K562 (cell line): ENCODE data around the gene EYA4. TPM values are rescaled to one million over a fixed set of nuclear protein-coding genes. Genes with fewer than 3 reads are reported as not detected.

ENCODE experiments used
- ATAC-seq: fragments of 200-7000 bp; cut with Tn5 transposase; 3 replicates; pipeline ENCODE4 v1.9.1; 2020; ENCODE audit warnings: moderate library complexity
- BruUV-seq: library from RNA; stranded (reverse); fragments of 400-500 nt; replicated peaks from 2 replicates; lab custom pipeline; 2021; lab: Mats Ljungman, UMichigan
- CTCF ChIA-PET: fragments of 300-600 bp; formaldehyde crosslinking; extraction: SDS; loops from one replicate; lab custom pipeline; 2021; ENCODE audit warnings: low intra/inter-chr PET ratio; lab: Yijun Ruan, JAX
- POLR2A ChIA-PET: fragments of 300-600, 350-650 bp; sonication (Branson Sonifier 250); formaldehyde crosslinking; extraction: SDS; loops from one replicate; lab custom pipeline; 2021; ENCODE audit warnings: antibody characterized with exemption, inconsistent platforms; lab: Yijun Ruan, JAX
- DNase-seq, 4 experiments: peaks; one replicate each; pipeline versions ENCODE4 v3.0.0 to v3.0.0-alpha.2; 2011 to 2018; ENCODE audit warnings: low spot score in 3 of 4, mixed read lengths in 3 of 4; ENCODE audit errors: extremely low read depth in 1 of 4
- FAIRE-seq: peaks from 2 replicates; lab custom pipeline; 2011; peaks lifted over from hg19 to GRCh38; lab: Jason Lieb, UNC
- H2AFZ ChIP-seq: 2 replicates; pipeline ENCODE4 v1.6.0; 2011; ENCODE audit warnings: low read depth, low read length, control low read depth, inconsistent platforms
- H3K27ac ChIP-seq: fragments of 200-600 bp; 3 replicates; pipeline ENCODE4 v1.8.0; 2011; ENCODE audit warnings: low read depth, mild to moderate bottlenecking, control low read depth, inconsistent platforms, low read length, moderate library complexity, mixed read lengths; ENCODE audit errors: extremely low read depth
- H3K27me3 ChIP-seq, 2 experiments: fragments of 300-600 bp in 1 of 2; 2 replicates in 1 of 2; 3 replicates in 1 of 2; pipeline versions ENCODE4 v1.6.0 to v1.8.0; 2011; ENCODE audit warnings: inconsistent platforms in 2 of 2, low read length in 2 of 2, mild to moderate bottlenecking in 1 of 2, mixed read lengths in 1 of 2, moderate library complexity in 1 of 2; ENCODE audit not compliant: control insufficient read depth in 2 of 2, insufficient read depth in 2 of 2
- H3K36me3 ChIP-seq: fragments of 300-600 bp; 3 replicates; pipeline ENCODE4 v1.8.0; 2011; ENCODE audit warnings: mild to moderate bottlenecking, low read length, inconsistent platforms; ENCODE audit not compliant: control insufficient read depth, insufficient read depth
- H3K4me1 ChIP-seq, 2 experiments: fragments of 200-600 bp in 1 of 2; replicated peaks in 1 of 2; 2 replicates in 1 of 2; 3 replicates in 1 of 2; pipeline versions ENCODE4 v1.5.1 to v1.8.0; 2011; ENCODE audit warnings: inconsistent platforms in 2 of 2, low read length in 2 of 2, mild to moderate bottlenecking in 1 of 2, mixed read lengths in 1 of 2, moderate library complexity in 1 of 2; ENCODE audit not compliant: control insufficient read depth in 2 of 2, insufficient read depth in 2 of 2
- H3K4me2 ChIP-seq: 2 replicates; pipeline ENCODE4 v1.6.1; 2011; ENCODE audit warnings: low read length, control low read depth, inconsistent platforms, mixed read lengths; ENCODE audit not compliant: insufficient read depth
- H3K4me3 ChIP-seq: fragments of 200-600 bp; sonication (generic), shearing (Covaris generic); 2 replicates; pipeline ENCODE4 v1.5.1; 2016; ENCODE audit warnings: control low read depth, inconsistent platforms
- H3K79me2 ChIP-seq: fragments of 200-600 bp; 3 replicates; pipeline ENCODE4 v1.8.0; 2011; ENCODE audit warnings: low read length, inconsistent platforms; ENCODE audit not compliant: control insufficient read depth, insufficient read depth
- H3K9ac ChIP-seq, 2 experiments: 2 replicates each; pipeline versions ENCODE4 v1.6.0 to v1.6.1; 2011; ENCODE audit warnings: low read depth in 2 of 2, low read length in 2 of 2, control low read depth in 1 of 2, inconsistent platforms in 1 of 2, mild to moderate bottlenecking in 1 of 2, mixed read lengths in 1 of 2; ENCODE audit not compliant: insufficient read depth in 1 of 2
- H3K9me1 ChIP-seq: one replicate; pipeline ENCODE4 v1.6.0; 2011; ENCODE audit warnings: inconsistent platforms, mild to moderate bottlenecking, low read length, moderate library complexity; ENCODE audit not compliant: control insufficient read depth, insufficient read depth
- H3K9me3 ChIP-seq: replicated peaks from 2 replicates; pipeline ENCODE4 v1.5.1; 2011; ENCODE audit warnings: low read depth, low read length, inconsistent platforms; ENCODE audit not compliant: control insufficient read depth, insufficient read depth
- H4K20me1 ChIP-seq: replicated peaks from 2 replicates; pipeline ENCODE4 v1.6.1; 2011; ENCODE audit warnings: low read length, inconsistent platforms, mixed read lengths; ENCODE audit not compliant: control insufficient read depth, insufficient read depth
- CTBP1 ChIP-seq: fragments of 450-650 bp; IDR thresholded peaks from 2 replicates; pipeline ENCODE4 v1.6.1; 2016; ENCODE audit warnings: borderline replicate concordance
- ELF4 ChIP-seq: fragments of 450-650 bp; formaldehyde crosslinking; IDR thresholded peaks from 2 replicates; pipeline ENCODE4 v1.4.0; 2022; ENCODE audit warnings: missing genetic modification characterization
- ETS2 ChIP-seq: IDR thresholded peaks from 2 replicates; pipeline ENCODE4 v1.6.1; 2016; ENCODE audit warnings: borderline replicate concordance, missing genetic modification characterization, mild to moderate bottlenecking, moderate library complexity, missing compliant biosample characterization; ENCODE audit not compliant: poor library complexity, severe bottlenecking
- FOXA1 ChIP-seq: fragments of 450-650 bp; IDR thresholded peaks from 2 replicates; pipeline ENCODE4 v1.6.1; 2016; ENCODE audit warnings: mild to moderate bottlenecking, borderline replicate concordance
- HINFP ChIP-seq: fragments of 450-650 bp; conservative IDR thresholded peaks from 2 replicates; pipeline ENCODE4 v1.6.1; 2016; ENCODE audit warnings: missing genetic modification characterization, low read depth, mild to moderate bottlenecking, control low read depth, missing compliant biosample characterization
- MAFG ChIP-seq: fragments of 450-650 bp; conservative IDR thresholded peaks from 2 replicates; pipeline ENCODE4 v1.6.1; 2016; ENCODE audit warnings: missing genetic modification characterization, missing compliant biosample characterization
- POLR2B ChIP-seq: fragments of 450-650 bp; IDR thresholded peaks from 2 replicates; pipeline ENCODE4 v1.6.1; 2018; ENCODE audit warnings: low read depth; ENCODE audit not compliant: partially characterized antibody
- ZNF277 ChIP-seq: fragments of 250-450 bp; sonication (Bioruptor Pico); IDR thresholded peaks from 2 replicates; pipeline ENCODE4 v1.8.0; 2022; ENCODE audit warnings: inconsistent platforms, mild to moderate bottlenecking, moderate library complexity, borderline replicate concordance
- ZNF280A ChIP-seq: fragments of 450-650 bp; IDR thresholded peaks from 2 replicates; pipeline ENCODE4 v1.6.1; 2018; ENCODE audit warnings: mild to moderate bottlenecking, low read depth; ENCODE audit not compliant: partially characterized antibody
- ZNF282 ChIP-seq: sonication (generic); formaldehyde crosslinking; IDR thresholded peaks from 2 replicates; pipeline ENCODE4 v1.8.1; 2023; ENCODE audit warnings: missing genetic modification reagents
- ZNF609 ChIP-seq: sonication (generic); formaldehyde crosslinking; IDR thresholded peaks from 2 replicates; pipeline ENCODE4 v1.8.1; 2023; ENCODE audit warnings: missing genetic modification reagents, mild to moderate bottlenecking, borderline replicate concordance
- ZNF79 ChIP-seq: fragments of 250-450 bp; sonication (Bioruptor Pico); IDR thresholded peaks from 2 replicates; pipeline ENCODE4 v1.4.0; 2020; ENCODE audit warnings: low read depth, mild to moderate bottlenecking, moderate library complexity
- WGBS: fragments of 100-300 bp; shearing (Covaris generic); methylation state at CpG from one replicate; pipeline ENCODE4 v1.1.6; 2016; ENCODE audit warnings: low coverage, mixed read lengths; ENCODE audit not compliant: insufficient coverage; ENCODE audit errors: missing lambda C conversion rate; 5-methylcytosine and 5-hydroxymethylcytosine counted together
- in situ Hi-C: fragments of 300-500 bp; cut with MboI; formaldehyde crosslinking; loops from 4 replicates; pipeline ENCODE4 v1.15.0; 2018; ENCODE audit warnings: inconsistent platforms, mixed read lengths
- intact Hi-C: fragments of 100-400 bp; cut with micrococcal nuclease; formaldehyde crosslinking; loops from 2 replicates; pipeline ENCODE4 v1.14.2; 2022
- polyA plus RNA-seq, 8 experiments: library from polyadenylated mRNA; depleted of rRNA in 4 of 8; stranded (reverse) in 5 of 8; unstranded in 3 of 8; fragments of >200 nt; fragmentation: Nextera tagmentation in 2 of 8; fragmentation: Illumina TruSeq in 1 of 8; extraction: Ambion mirVana in 2 of 8; extraction: Trizol in 1 of 8; gene quantifications; 2 replicates each; pipeline versions ENCODE4 v1.2.1 to v1.2.3, GENCODE V29; 2011 to 2014; ENCODE audit warnings: inconsistent platforms in 1 of 8, missing spikeins in 1 of 8
- total RNA-seq, 7 experiments: library from RNA; depleted of rRNA in 6 of 7; stranded (reverse); fragments of >200 nt in 6 of 7; fragmentation: Illumina TruSeq in 2 of 7; extraction: Trizol in 2 of 7; gene quantifications; 2 replicates each; pipeline versions ENCODE4 v1.2.1 to v1.2.3, GENCODE V29; 2011 to 2021; ENCODE audit warnings: low replicate concordance in 1 of 7

The EYA4 gene
- total and polyA plus RNA-seq, 9 of the 15 experiments (the other 6 are each of a cell fraction or from before 2014, with no cell fraction given), result 0.03 to 0.04 TPM; not detected in 7

- H2AFZ ChIP-seq, result no peak overlapping the region
- in situ Hi-C loops (loop anchor here (25.0 kb wide), 1 partner anchor 1009 kb away; the partner anchor contains the start of gene TAAR9), intact Hi-C loops (loop anchor here (10.0 kb wide), 1 partner anchor 881 kb away; no protein-coding TSS in a partner anchor)
- FAIRE-seq, result no peak
- H3K4me1 ChIP-seq, result no peaks in the 10 kb centered on the region
- no peaks in the 10 kb centered on the region for H3K9me3 ChIP-seq
- H3K9me1 ChIP-seq, result no peaks in the 10 kb centered on the region
- ChIA-PET CTCF (no interaction called here), POLR2A (no interaction called here)
- no peak overlapping the region for H3K27ac ChIP-seq
- H3K36me3 ChIP-seq, result no peaks in the 10 kb centered on the region
- H3K27me3 ChIP-seq, result no peaks in the 10 kb centered on the region
- H3K4me3 ChIP-seq, result no peak overlapping the region
- H3K79me2 ChIP-seq, result no peaks in the 10 kb centered on the region
- no peak for ATAC-seq
- DNase-seq, result no peak
- BruUV-seq, result no TSS peak
- H4K20me1 ChIP-seq, result no peaks in the 10 kb centered on the region
- H3K4me2 ChIP-seq, result no peak overlapping the region
- 0% methylated on average over 4 of the region's 4 CpGs for WGBS
- no peak overlapping the region for H3K9ac ChIP-seq
- TF ChIP-seq ELF4 (CRISPR knock-in tag) (no peak), ZNF609 (no peak), ZNF277 (no peak), CTBP1 (no peak), ZNF282 (CRISPR knock-in tag) (no peak), ZNF79 (CRISPR knock-in tag) (no peak), MAFG (tag) (no peak), FOXA1 (no peak), POLR2B (no peak), ZNF280A (no peak), ETS2 (no peak), HINFP (tag) (no peak)
Observed at GRCh38 chr6:133546098-133546497, 304.9 kb downstream of the EYA4 start.
